HCT116 (cell line): ENCODE measurements around the gene SUMO1. TPM values are rescaled to one million over a fixed set of nuclear protein-coding genes. Genes with fewer than 3 reads are reported as not detected.

Experiments used
- ATAC-seq: fragments of 200-7000 bp; cut with Tn5 transposase; 2 replicates; pipeline ENCODE4 v1.9.1; 2020; ENCODE audit warnings: mild to moderate bottlenecking, moderate library complexity
- BruUV-seq: library from RNA; stranded (reverse); fragments of 400-500 nt; replicated peaks from 2 replicates; lab custom pipeline; 2021; lab: Mats Ljungman, UMichigan
- CTCF ChIA-PET: fragments of 300-600 bp; sonication (Branson Sonifier 250); formaldehyde crosslinking; loops from one replicate; lab custom pipeline; 2021; ENCODE audit warnings: antibody characterized with exemption; lab: Charles Lee
- POLR2A ChIA-PET: fragments of 300-600, 350-600 bp; sonication (Branson Sonifier 250); formaldehyde crosslinking; loops from one replicate; lab custom pipeline; 2021; ENCODE audit warnings: antibody characterized with exemption; lab: Charles Lee
- RAD21 ChIA-PET, 2 experiments: fragments of 300-600 bp; sonication (Branson Sonifier 250); formaldehyde crosslinking; loops; one replicate each; lab custom pipeline; 2023; ENCODE audit warnings: low total read pairs in 2 of 2; ENCODE audit not compliant: uncharacterized antibody in 2 of 2, unreplicated experiment in 2 of 2, low non-redundant PET in 1 of 2; lab: Charles Lee
- DNase-seq: peaks from one replicate; pipeline ENCODE4 v3.0.0-alpha.2; 2010; ENCODE audit warnings: low read depth, low spot score
- H2AFZ ChIP-seq: fragments of 200-600 bp; shearing (Covaris generic), sonication (generic); 2 replicates; pipeline ENCODE4 v1.6.1; 2017; ENCODE audit warnings: low read depth, mixed run types, mixed read lengths, antibody characterized with exemption, low read length; ENCODE audit not compliant: poor library complexity, severe bottlenecking
- H3K27ac ChIP-seq: 2 replicates; pipeline ENCODE4 v1.5.1; 2012; ENCODE audit warnings: low read depth, low read length
- H3K27me3 ChIP-seq: fragments of 200-600 bp; sonication (generic); 2 replicates; pipeline ENCODE4 v1.6.1; 2016; ENCODE audit warnings: mixed run types, low read length, mixed read lengths; ENCODE audit not compliant: insufficient read depth
- H3K36me3 ChIP-seq, 2 experiments: fragments of 200-500 bp in 1 of 2; fragments of 200-600 bp in 1 of 2; sonication (Bioruptor generic) in 1 of 2; sonication (generic) in 1 of 2; 2 replicates each; pipeline versions ENCODE4 v1.5.1 to v1.6.1; 2014 to 2016; ENCODE audit warnings: low read length in 2 of 2, inconsistent platforms in 1 of 2, mixed read lengths in 1 of 2, mixed run types in 1 of 2; ENCODE audit not compliant: insufficient read depth in 2 of 2, control insufficient read depth in 1 of 2
- H3K4me1 ChIP-seq, 2 experiments: fragments of 200-600 bp in 1 of 2; sonication (generic) in 1 of 2; 2 replicates each; pipeline versions ENCODE4 v1.5.1 to v1.6.1; 2012 to 2017; ENCODE audit warnings: low read length in 2 of 2, inconsistent platforms in 1 of 2, mild to moderate bottlenecking in 1 of 2, mixed read lengths in 1 of 2, mixed run types in 1 of 2, moderate library complexity in 1 of 2; ENCODE audit not compliant: insufficient read depth in 2 of 2, control insufficient read depth in 1 of 2
- H3K4me2 ChIP-seq: fragments of 200-600 bp; sonication (generic); 2 replicates; pipeline ENCODE4 v1.6.1; 2017; ENCODE audit warnings: mixed run types, low read length, mixed read lengths
- H3K4me3 ChIP-seq, 2 experiments: fragments of 200-600 bp in 1 of 2; sonication (generic) in 1 of 2; replicated peaks in 1 of 2; 2 replicates each; pipeline ENCODE4 v1.5.1; 2011 to 2016; ENCODE audit warnings: low read length in 2 of 2, control low read depth in 1 of 2, low read depth in 1 of 2, mild to moderate bottlenecking in 1 of 2, mixed read lengths in 1 of 2, mixed run types in 1 of 2
- H3K79me2 ChIP-seq: fragments of 200-600 bp; sonication (generic); 2 replicates; pipeline ENCODE4 v1.6.1; 2017; ENCODE audit warnings: mild to moderate bottlenecking, mixed run types, low read length, moderate library complexity, mixed read lengths; ENCODE audit not compliant: insufficient read depth
- H3K9ac ChIP-seq: fragments of 200-600 bp; sonication (generic); 2 replicates; pipeline ENCODE4 v1.6.1; 2016; ENCODE audit warnings: low read length, mixed read lengths
- H3K9me2 ChIP-seq: fragments of 200-600 bp; sonication (generic), shearing (Covaris generic); 2 replicates; pipeline ENCODE4 v1.6.1; 2017; ENCODE audit warnings: mixed run types, mild to moderate bottlenecking, moderate library complexity; ENCODE audit not compliant: insufficient read depth
- H3K9me3 ChIP-seq, 2 experiments: fragments of 200-500 bp in 1 of 2; fragments of 200-600 bp in 1 of 2; sonication (Bioruptor generic) in 1 of 2; sonication (generic) in 1 of 2; 2 replicates each; pipeline ENCODE4 v1.6.1; 2014 to 2017; ENCODE audit warnings: low read length in 2 of 2, mixed read lengths in 2 of 2, inconsistent platforms in 1 of 2, low read depth in 1 of 2, mild to moderate bottlenecking in 1 of 2, mixed run types in 1 of 2, moderate library complexity in 1 of 2; ENCODE audit not compliant: control insufficient read depth in 1 of 2, insufficient read depth in 1 of 2
- H4K20me1 ChIP-seq: fragments of 200-600 bp; sonication (generic), shearing (Covaris generic); 2 replicates; pipeline ENCODE4 v1.6.1; 2017; ENCODE audit warnings: mixed run types, mild to moderate bottlenecking, moderate library complexity; ENCODE audit not compliant: insufficient read depth
- ATF3 ChIP-seq: IDR thresholded peaks from 2 replicates; pipeline ENCODE4 v1.6.1; 2012
- CBX3 ChIP-seq: IDR thresholded peaks from 2 replicates; pipeline ENCODE4 v1.6.1; 2012; ENCODE audit warnings: low read depth
- CEBPB ChIP-seq: IDR thresholded peaks from 2 replicates; pipeline ENCODE4 v1.6.1; 2012; ENCODE audit warnings: low read depth
- FOSL1 ChIP-seq: IDR thresholded peaks from 2 replicates; pipeline ENCODE4 v1.6.1; 2012; ENCODE audit warnings: low read depth
- JUND ChIP-seq: IDR thresholded peaks from 2 replicates; pipeline ENCODE4 v1.6.1; 2012
- REST ChIP-seq: IDR thresholded peaks from 2 replicates; pipeline ENCODE4 v1.6.1; 2012; ENCODE audit warnings: low read depth
- SIN3A ChIP-seq: IDR thresholded peaks from 2 replicates; pipeline ENCODE4 v1.6.1; 2012; ENCODE audit warnings: low read depth
- SP1 ChIP-seq: IDR thresholded peaks from 2 replicates; pipeline ENCODE4 v1.6.1; 2012; ENCODE audit warnings: low read depth
- TCF7L2 ChIP-seq: IDR thresholded peaks from 2 replicates; pipeline ENCODE4 v1.7.0; 2011; ENCODE audit warnings: borderline replicate concordance, inconsistent platforms; ENCODE audit not compliant: insufficient read depth, insufficient read length; ENCODE audit errors: extremely low read depth
- YY1 ChIP-seq: IDR thresholded peaks from 2 replicates; pipeline ENCODE4 v1.6.1; 2011; ENCODE audit warnings: low read length, low read depth, moderate library complexity, mild to moderate bottlenecking; ENCODE audit not compliant: insufficient replicate concordance; ENCODE audit errors: extremely low read depth
- ZBTB33 ChIP-seq: IDR thresholded peaks from 2 replicates; pipeline ENCODE4 v1.6.1; 2011; ENCODE audit warnings: mild to moderate bottlenecking, low read length, moderate library complexity; ENCODE audit not compliant: insufficient replicate concordance; ENCODE audit errors: extremely low read depth
- intact Hi-C: fragments of 100-400 bp; cut with micrococcal nuclease; formaldehyde crosslinking; loops from 2 replicates; pipeline ENCODE4 v1.10.0; 2022
- total RNA-seq: library from RNA; stranded (reverse); gene quantifications from one replicate; pipeline ENCODE4 v1.2.1, GENCODE V29; 2021; ENCODE audit not compliant: unreplicated experiment

Gene SUMO1
- total RNA-seq, 1 experiment from 2014 or later: 130 TPM

DNA sequence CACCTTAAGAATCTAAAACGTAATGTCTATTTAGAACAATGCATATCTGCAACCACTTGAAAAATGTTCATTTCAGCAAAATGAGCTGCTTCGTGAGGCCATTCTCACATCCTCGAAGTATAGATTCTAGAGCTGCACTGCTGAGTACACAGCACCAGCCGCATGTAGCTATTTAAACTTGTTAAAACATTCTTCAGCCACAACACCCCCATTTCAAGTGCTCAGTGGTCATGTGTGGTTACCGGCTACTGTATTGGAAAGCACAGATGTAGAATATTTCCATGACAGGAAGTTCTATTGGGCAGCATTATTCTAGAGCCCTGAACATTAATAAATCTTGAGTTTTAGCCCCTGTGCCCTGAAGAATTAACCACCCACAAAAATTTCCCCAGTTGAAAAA is 35.0 kb downstream of the SUMO1 start:
- ChIA-PET POLR2A (no interaction called here), RAD21 (no interaction called here), CTCF (no interaction called here)
- Histone ChIP-seq H4K20me1 (no peaks in the 10 kb centered on the region), H3K9me2 (no peaks in the 10 kb centered on the region), H3K9me3 (no peaks in the 10 kb centered on the region), H3K9ac (no peak overlapping the region), H3K4me3 (no peak overlapping the region), H2AFZ (no peak overlapping the region), H3K27ac (no peak overlapping the region), H3K4me2 (no peak overlapping the region), H3K36me3 (peaks cover 3 to 16% of the 10 kb centered on the region in 2 experiments; a peak in 2 of 4 replicates), H3K79me2 (no peaks in the 10 kb centered on the region), H3K4me1 (no peaks in the 10 kb centered on the region), H3K27me3 (no peaks in the 10 kb centered on the region)
- TF ChIP-seq SP1 (no peak), ZBTB33 (no peak)
- no TSS peak for BruUV-seq
- intact Hi-C loops: no loop called here
- ATAC-seq: no peak
- no peak for DNase-seq

DNA sequence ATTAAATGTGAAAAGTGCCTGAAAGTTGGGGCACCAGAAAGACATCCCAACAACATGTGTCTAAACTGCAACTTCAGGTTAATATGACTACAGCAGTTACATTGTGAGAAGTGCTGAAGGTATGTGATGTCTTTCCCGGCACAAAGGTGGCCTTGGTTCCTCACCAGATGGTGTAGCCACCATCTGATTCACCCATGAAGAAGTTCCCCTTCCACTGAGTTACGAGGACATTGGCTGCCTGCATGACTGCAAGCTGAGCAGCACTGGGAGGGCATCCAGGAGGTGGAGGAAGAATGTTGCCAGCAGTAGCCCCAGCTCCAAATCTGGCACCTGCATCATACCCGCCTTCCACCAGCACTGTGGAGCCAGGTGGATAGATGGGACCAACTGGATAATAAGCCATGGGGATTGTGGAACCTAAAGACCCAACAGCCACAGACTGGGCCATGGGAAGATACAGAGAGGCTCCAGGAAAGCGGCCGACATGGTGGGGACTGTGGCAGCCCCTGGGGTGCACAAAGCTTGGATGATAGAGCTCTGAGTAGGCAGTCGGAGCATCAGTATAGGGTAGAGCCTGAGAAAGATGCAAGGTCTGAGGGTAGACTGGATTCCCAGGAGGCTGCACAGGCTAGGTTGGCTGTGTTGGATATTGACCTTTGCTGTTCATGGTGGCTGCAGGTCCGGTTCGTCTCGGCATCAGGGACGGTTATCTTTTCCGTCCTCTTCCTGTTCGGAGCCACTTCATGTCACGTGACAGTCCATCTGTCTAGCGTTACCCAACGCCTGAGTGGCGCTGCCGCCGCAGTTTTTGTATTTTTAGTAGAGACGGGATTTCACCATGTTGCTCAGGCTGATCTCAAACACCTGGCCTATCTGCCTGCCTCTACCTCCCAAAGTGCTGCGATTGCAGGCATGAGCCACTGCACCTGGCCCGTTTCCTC is 36.9 kb downstream of the SUMO1 start:
- no peaks in the 10 kb centered on the region for H3K9me3 ChIP-seq
- POLR2A ChIA-PET: no interaction called here
- no peak for TF ChIP-seq REST
- no peak for TF ChIP-seq JUND
- no peak for TF ChIP-seq ATF3
- TF ChIP-seq YY1: no peak
- no peak for TF ChIP-seq FOSL1
- TF ChIP-seq TCF7L2: no peak
- no peak for TF ChIP-seq CBX3
- TF ChIP-seq SIN3A: no peak
- no peak for TF ChIP-seq CEBPB
- no peak for TF ChIP-seq SP1
- RAD21 ChIA-PET: no interaction called here
- no peak overlapping the region for H2AFZ ChIP-seq
- H3K9me2 ChIP-seq: no peaks in the 10 kb centered on the region
- DNase-seq: no peak
- peaks cover 0 to 10% of the 10 kb centered on the region in 2 experiments; a peak in 2 of 4 replicates for H3K36me3 ChIP-seq
- H4K20me1 ChIP-seq: no peaks in the 10 kb centered on the region
- H3K4me1 ChIP-seq: no peaks in the 10 kb centered on the region
- no peak for ATAC-seq
- H3K27me3 ChIP-seq: no peaks in the 10 kb centered on the region
- CTCF ChIA-PET: no interaction called here
- intact Hi-C loops: no loop called here
- no peak overlapping the region for H3K4me3 ChIP-seq
- H3K27ac ChIP-seq: no peak overlapping the region
- no peak overlapping the region for H3K4me2 ChIP-seq
- no peak overlapping the region for H3K9ac ChIP-seq
- no TSS peak for BruUV-seq
- no peaks in the 10 kb centered on the region for H3K79me2 ChIP-seq
